ENCODE results near the gene C1orf198.

Gene C1orf198

DNA sequence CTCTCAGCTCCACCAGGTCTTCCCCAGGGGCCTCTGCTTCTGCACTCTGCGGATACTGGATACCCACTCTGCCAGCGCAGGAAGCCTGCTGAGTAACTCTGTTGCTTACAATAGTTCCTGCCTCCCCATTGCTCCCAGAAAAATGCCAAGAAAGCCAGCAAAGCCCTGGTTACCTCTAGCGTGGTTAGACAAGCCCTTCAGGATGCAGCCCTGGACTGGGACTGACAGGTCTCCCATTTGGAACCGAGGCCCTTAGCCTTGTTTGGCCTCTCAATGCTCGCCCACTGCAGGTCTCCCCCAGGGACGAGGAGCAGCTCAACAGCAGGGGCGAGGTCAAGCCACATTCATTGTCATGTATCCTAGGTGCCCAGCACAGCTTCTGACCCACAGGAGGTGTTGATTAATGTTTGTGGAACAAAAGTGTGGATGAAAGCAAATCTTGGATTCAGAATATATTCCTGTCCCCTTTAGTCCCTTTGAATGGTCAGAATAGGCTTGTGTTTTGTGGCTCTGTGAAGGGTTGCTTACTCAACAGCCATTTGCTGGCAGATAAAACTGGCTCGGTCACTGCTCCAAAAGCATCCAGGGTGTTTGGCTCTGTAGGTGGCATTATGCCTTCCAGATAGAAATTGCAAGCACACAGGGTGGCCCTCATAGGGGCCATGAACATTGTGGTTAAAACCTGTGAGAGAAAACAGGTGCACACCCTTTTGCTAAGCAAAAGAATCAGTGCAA, 58.9 kb downstream of the C1orf198 start:
- no peak for DNase-seq (ENCODE audit: low read depth in 2 of 2)

DNA sequence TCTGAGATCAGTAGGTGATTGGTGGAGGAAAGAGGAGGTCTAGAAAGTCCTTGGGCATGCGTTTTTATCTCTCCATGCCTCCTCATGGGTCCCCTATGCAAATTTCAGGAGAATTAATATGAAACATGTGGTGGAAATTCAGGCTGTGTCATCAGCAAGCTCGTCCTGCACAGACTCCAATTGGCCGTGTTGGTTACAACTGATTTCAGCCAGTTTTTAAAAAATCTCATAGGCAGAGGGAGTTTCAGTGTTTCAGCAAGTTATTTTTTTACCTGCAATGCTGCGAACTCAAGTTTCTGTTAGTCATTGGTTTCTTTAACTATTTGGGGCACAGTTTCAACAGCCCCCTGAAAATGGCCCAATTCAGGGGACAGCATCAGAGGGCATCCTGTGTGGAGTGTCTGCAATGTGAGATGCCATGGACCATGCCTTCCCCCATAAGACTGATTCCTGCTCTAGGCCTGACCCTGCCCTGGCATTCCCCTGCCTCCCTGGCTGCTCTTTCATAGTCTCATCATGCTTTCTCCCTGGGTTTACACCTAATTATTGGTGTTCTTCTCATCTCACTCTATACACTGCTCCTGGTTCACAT, 59.9 kb downstream of the C1orf198 start:
- DNase-seq (ENCODE audit: low read depth in 2 of 2), result no peak

DNA sequence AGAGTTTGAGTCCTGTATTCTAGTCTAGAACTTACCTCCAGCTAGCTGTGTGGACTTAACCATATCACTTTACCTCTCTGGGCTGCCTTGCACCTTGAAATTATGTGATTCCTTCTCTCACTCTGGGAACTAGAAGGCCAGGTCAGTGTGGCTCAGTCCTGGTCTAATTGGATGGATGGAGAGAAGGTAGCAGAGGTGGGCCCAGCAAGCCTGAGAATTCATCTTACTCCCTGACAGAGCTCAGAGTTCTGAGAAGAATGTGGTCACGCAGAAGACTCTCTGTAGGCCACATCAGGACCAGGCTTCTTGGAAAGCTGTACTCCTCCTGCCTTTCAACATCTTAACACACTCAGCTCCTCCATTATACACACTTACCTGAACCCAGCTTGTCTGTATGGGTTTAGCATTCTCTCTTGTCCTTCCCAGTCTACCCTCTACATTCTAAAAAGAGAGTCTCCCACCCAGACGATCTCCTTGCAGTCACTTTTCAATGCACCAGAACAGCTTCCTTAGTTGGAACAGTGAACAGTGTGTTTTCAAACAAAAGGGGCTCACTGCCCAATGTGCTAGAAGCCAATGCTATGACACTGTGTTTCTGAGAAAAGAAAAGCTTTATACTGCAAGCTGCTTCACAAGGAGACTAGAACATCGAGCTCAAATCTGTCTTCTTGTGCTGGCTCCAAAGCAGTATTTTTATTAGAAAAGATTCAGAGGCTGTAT, 60.6 kb downstream of the C1orf198 start:
- no peak for DNase-seq (ENCODE audit: low read depth in 2 of 2)

DNA sequence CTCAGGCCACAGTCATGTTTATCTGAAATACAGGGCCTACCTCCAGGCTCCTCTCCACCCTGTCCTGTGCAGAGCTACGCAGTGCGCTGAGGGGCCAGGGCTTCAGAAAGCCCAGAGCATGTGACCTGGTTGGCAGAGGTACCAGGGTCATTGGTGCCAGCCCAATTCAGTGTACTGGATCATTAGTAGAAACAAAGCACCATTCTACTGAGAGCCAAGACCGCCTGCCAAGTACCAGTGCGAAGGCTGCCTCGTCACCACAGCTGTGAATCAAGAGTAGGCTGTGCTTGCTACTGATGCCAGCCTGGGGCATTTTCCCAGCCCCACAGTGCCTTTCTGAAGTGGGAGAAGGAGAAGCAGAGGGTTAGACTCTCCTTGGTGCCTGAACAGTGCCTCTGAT, 61.3 kb downstream of the C1orf198 start:
- DNase-seq (ENCODE audit: low read depth in 2 of 2), result no peak

DNA sequence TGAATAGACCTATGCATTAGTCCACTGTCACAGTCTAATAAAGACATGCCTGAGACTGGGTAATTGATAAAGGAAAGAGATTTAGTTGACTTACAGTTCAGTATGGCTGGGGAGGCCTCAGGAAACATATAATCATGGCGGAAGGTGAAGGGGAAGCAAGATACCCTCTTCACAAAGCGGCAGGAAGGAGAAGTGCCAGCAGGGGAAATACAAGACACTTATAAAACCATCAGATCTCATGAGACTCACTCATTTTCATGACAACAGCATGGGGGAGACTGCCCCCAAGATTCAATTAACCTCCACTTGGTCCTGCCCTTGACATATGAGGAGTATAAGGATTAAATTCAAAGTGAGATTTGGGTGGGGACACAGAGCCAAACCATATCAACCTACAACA, 61.8 kb downstream of the C1orf198 start:
- DNase-seq (ENCODE audit: low read depth in 2 of 2), result no peak

DNA sequence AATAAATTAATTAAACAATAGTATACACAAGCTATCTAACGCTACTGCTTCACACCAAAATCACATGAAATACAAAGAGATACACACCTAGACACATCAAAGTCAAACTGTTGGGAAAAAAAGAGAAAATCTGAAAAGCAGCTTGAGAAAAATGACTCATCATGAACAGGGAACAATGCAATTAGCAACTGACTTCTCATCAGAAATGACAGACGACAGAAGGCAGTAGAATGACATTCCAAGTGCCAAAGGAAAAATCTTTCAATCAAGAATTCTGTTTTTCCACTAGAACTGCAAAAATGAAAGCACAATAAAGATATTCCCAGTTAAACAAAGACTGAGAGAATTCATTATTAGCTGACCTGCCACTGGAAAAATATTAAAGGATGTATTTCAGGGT, 63.9 kb downstream of the C1orf198 start:
- DNase-seq (ENCODE audit: low read depth in 2 of 2), result no peak

DNA sequence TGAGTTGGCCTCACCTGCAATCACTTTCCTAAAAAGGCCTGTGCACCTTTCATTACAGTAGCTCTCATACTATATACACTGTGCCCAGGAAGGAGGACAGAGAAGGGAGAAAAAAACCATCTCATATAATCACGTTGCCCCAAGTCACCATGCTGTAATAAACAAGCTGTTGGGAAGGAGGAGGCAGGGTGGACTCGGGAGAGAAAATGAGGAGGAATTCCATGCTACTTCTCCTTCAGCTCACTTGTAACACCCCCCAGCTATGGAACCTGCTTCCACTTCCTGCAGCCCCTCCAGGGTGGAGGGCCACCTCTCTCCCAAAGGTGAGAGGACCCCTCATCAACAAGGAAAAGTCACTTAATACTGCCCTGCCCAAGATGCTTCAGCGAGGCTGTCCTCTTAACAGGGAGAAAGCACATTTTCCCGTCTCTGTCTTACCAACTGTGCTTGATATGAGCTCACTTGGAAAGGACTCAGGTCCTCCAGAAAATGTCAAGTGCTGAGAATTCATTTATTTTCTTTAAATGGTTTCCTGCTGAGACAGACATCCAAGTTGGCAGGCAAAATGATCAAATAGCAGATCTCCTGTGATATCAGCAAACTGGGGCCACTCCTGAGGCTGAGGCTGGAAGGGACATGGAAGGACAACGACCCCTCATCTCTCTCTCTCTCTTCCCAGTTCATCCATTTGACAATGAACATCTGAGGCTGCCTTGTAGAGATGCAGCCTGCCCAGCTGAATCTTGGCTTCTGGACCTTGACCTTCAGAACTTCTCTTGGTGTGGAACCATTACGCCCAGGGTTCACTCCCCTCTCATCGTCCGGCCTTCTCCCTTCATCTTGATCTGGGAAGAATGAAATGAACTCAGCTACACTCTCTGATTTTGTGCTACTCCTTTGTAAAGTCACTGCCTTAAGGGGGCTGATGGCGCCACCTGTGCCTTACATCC, 67.2 kb downstream of the C1orf198 start:
- DNase-seq (ENCODE audit: low read depth in 2 of 2), result no peak

DNA sequence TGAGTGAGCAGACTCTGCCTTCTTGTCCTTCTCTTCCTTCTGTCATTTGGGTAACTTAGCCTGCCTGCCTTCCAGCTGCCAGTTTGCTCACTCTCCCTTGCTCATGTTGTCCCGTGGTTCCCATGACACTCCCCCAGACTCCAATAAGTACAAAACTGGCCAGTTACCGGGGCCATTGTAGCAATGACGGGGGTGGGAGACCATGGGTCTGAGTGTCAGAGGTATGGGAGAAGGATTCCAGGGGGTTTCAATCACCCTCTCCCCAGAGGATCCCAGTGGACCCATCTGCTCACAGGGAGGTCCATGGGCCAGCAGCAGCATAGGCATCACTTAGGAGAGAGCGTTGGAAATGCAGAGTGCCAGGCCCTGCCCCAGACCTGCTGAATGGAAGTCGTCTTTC, 69.8 kb downstream of the C1orf198 start:
- no peak for DNase-seq (ENCODE audit: low read depth in 2 of 2)

DNA sequence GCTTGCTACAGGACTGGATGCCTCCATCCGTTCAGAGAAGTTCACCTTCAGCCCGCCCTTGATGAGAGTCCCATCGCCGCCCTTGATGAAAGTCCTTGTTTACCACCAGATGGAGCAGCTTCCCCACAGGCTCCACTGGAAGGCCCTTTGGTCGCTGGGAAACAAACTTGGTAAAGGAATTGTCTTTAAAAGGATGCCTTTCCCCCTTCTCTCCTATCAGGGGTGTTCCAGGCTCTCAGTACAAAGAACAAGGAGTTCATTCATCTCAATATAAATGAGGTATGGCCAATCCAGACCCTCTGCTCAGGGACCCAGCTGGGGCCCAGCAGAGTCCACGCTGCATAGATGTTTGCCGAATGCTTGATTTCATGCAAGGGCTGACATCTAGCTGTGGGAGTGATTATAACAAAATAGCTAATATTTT, 70.4 kb downstream of the C1orf198 start:
- no peak for DNase-seq (ENCODE audit: low read depth in 2 of 2)

DNA sequence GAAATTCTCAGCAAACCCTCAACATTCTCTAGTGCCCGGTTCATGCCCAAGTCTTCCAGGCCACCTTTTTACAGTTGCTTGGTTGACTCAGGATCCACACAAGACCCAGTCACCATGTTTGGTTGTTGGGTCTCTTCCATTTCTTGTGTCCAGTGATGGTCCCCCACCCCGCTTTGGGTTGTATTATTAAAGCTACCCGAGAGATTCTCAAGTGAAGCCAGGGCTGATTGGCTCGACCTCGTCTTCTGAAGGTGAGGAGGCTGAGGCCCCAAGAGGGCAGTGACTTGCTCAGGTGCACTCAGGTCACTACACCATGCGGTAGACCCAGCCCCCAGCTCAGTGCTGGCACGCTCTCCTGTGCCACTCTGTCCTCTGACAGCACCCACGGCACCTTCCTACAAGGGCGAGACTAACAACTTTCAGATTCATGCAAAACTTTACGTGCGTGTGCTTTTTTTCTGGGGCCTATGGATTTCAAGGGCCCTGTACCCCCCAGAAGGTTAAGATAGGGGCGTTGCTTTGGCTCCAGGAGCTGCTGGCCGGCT, 70.9 kb downstream of the C1orf198 start:
- no peak for DNase-seq (ENCODE audit: low read depth in 2 of 2)

DNA sequence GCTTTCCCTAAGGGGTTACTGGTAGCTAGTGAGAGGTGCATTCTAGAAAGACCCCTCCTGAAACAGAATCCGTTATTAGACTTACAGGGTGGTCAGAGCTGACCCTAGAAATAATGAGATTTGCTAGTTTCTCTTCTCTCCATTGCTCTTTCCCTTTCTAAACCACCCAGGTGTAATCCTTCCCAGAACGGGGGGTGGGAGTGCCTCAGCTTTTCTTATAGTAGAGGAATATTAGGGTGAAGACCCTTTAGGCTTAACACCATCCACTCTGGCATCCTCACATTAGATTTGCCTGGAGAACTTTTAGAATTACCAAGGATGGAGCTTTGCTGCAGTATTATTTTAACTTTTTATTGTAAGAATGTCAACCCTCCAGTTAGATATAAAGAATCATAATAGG, 71.7 kb downstream of the C1orf198 start:
- DNase-seq (ENCODE audit: low read depth in 2 of 2), result no peak

DNA sequence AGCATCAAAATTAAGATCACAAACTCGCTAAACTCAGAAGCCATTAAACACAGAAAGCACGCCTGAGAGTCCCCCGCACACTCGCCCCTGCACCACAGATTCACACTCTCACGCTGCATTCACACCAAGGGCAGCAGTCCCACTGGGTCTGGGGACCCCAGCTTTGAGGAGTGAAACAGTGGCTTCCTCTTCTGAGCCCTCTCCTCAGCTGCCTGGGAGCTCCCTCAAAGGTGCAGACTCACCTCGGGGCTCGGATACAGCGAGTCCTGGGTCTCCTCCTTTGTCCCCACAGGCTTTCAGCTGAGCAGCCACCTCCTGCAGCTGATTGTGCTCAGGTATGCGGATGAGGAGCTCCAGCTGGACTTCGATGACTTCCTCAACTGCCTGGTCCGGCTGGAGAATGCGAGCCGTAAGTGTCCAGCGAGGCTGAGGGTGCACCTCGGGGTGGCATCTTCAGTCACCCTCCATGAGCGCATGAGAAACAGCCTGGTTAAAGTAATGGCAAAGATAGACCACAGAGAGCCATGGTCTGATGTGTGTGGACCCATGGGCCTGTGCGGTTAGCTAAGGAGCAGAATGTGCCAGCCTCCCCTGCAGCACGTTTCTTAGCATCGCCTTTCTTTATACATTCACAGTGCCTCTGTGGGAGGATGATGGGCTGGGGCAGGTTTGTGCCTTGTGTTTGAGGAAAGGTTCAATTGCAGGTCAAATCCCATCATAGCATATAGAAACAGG, 73.3 kb downstream of the C1orf198 start:
- no peak for DNase-seq (ENCODE audit: low read depth in 2 of 2)

DNA sequence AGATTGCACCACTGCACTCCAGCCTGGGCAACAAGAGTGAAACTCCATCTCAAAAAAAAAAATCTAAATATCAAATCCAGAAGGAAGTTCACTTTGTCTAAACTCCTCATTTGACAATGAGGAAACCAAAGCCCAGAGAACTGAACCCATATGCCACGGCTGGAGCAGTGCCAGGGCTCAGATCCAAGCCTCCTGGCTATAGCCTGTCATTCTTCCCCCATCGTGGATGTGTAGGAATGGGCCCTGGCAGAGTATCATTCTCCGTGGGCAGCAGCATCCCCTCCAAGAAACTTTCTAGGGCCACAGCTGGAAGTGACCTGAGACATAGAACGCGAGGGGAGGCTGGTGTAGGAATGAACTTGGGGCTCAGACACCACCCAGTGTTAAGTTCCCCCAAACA, 73.9 kb downstream of the C1orf198 start:
- DNase-seq (ENCODE audit: low read depth in 2 of 2), result no peak

DNA sequence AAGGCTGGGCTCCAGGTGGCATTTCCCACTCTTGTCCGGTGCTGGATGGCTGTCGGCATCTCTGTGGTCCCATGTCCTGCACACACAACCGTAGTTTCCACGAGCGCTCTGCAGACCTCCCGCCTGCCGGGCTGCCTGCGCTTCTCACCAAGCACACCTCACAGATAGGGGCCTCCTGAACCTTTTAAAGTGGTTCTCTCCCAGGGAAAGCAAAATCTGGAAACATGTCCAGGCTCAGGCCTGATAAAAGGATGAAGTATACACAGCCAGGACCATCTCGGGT, 74.9 kb downstream of the C1orf198 start:
- DNase-seq (ENCODE audit: low read depth in 2 of 2), result no peak

DNA sequence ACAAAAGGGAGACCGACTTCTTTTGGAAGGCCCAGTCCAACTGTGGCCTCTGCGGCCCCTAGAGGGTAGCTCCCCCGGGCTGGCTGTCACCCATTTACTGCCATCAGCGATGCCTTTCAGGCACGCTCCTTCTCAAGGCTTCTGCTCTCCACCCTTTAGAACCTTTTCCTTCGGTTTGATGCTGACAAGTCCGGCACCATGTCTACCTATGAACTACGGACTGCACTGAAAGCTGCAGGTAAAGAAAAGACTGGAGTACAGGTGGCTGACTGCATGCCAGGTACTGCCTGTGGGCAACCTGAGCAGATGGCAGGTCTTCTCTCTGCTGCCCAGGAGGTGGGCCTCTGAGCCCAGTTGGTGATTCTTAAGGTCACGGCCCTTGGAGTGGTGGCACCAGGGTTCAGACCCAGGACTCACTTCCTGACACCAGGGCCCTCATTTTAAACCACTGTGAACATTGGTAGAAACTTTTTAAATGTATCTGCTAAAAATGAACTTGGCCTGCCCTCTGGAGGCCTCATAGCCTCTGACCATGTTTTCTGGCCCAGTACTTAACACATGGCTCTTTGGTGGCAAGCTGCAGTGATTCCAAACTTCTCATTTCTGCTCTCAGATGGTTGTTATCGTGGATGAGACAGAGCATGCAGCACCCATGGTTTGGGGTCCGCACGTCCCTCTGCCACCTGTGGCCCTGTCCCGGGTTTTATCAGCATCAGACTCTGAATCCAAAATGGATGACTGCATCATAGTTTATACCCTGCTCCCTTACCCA, 75.4 kb downstream of the C1orf198 start:
- DNase-seq (ENCODE audit: low read depth in 2 of 2), result no peak

DNA sequence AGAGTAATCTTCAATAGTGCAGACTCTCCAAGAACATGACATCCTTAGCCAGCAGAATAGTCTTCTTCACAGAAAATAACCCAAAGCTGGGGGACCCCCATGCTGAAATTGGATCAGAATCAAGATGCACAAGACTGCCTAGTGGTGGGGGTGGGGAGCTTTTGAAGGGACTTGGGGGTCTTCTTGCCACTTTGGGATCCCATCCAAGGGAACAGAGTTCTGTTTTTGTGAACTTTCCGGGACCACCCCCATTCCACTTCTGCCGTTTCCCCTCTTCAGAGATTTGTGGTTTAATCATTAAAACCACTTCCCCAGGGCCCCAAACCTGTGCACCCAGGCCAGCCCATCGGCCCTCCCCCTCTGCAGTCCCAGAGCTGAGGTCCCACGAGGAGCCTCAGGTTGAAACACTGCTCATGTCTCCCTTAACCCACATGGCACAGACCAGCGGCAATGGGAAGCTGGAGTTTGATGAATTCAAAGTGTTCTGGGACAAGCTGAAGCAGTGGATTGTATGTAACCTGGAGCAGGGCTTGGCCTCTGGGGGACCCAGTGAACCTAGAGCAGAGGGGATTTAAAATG, 76.2 kb downstream of the C1orf198 start:
- DNase-seq (ENCODE audit: low read depth in 2 of 2), result no peak

DNA sequence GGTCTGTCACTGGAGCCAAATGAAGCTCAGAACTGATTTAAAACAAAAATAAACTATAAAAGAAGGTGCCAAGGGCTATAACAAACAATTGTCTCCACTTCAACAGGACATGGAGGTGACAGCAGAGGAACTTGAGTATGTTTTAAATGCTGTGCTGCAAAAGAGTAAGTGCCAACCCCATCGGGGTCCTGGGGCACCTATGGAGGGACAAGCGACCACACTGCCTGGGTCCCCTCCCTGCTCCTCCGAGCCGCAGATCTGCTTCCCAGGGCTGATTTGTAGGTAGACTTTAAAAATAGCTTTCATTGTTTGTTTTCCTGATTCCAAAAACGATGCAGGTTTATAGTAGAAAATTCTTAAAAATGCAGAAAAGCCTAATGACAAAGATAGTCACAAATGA, 78.3 kb downstream of the C1orf198 start:
- DNase-seq (ENCODE audit: low read depth in 2 of 2), result no peak

DNA sequence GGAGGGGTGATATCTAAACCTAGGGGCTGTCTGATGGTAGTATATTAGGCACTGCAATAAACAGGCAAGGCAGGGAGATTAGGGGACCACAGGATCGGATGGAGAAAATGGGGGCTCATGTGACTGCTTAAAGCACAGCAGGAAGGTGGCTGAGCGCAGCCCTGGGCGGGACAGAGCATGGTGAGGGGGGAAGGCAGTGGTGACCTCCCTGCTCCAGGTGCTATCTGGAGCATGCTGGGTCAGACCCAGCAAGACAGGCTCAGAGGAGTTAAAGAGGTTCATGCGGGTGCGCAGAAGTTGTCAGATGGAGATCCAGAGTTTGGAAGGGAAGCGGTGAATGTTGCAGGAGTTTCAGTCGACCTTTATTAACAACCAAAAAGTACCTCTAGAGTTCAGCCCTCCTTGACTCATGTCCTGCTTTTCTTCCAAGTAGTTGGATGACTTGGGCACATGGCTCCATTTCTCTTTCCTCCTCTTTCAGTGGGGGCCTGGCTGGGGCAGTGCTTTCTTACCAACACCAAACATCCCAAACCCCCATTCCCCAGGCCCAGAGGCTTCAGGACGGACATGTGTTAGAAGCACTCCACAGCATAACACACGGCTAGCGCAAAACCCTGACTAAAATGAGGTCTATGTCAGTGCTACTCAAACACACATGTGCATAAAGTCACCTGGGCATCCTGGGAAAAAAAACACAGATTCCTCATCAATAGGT, 79.6 kb downstream of the C1orf198 start:
- DNase-seq (ENCODE audit: low read depth in 2 of 2), result no peak

DNA sequence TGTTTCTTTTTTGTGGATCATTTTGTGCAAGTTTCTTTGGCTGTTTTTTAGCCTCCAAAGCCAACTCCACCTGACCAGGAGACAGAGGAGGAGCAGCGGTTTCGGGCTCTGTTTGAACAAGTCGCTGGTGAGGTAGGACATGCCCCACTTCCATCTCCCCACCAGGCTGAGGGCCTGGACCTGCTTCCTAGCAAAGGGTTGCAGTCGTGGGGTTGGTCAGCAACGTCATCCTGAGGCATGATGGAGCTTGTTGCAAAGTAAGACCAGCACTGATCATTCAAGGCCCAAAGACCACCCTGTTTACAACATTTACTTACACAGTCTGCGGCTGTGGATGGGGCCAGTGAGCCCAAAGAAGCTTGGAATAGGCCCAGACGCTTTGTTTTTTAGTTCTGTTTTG, 80.8 kb downstream of the C1orf198 start:
- DNase-seq (ENCODE audit: low read depth in 2 of 2), result no peak
